Bronchial epithelial cell (primary cell): ENCODE measurements around the gene PHF14. TPM values are rescaled to one million over a fixed set of nuclear protein-coding genes. Genes with fewer than 3 reads are reported as not detected.

Experiments
- DNase-seq: peaks from one replicate; pipeline ENCODE4 v3.0.0-alpha.2; 2010; ENCODE audit warnings: low read depth
- FAIRE-seq: peaks from 2 replicates; lab custom pipeline; 2011; peaks lifted over from hg19 to GRCh38; lab: Jason Lieb, UNC
- H3K27me3 ChIP-seq: 2 replicates; pipeline ENCODE4 v1.5.1; 2011; ENCODE audit warnings: low read length; ENCODE audit not compliant: control insufficient read depth, insufficient read depth
- H3K36me3 ChIP-seq: 2 replicates; pipeline ENCODE4 v1.5.1; 2011; ENCODE audit warnings: low read length; ENCODE audit not compliant: control insufficient read depth, insufficient read depth
- H3K4me3 ChIP-seq: 2 replicates; pipeline ENCODE4 v1.5.1; 2011; ENCODE audit warnings: mild to moderate bottlenecking, low read depth, low read length, control low read depth
- total RNA-seq: library from RNA; depleted of rRNA; stranded (reverse); fragments of >200 nt; gene quantifications from 2 replicates; pipeline ENCODE4 v1.2.1, GENCODE V29; 2014
- TF ChIP-seq, protein P1 (sequence below): IDR thresholded peaks from 2 replicates; pipeline ENCODE4 v1.5.1; 2011; ENCODE audit warnings: mild to moderate bottlenecking, moderate library complexity, low read length, control low read depth, inconsistent platforms; ENCODE audit not compliant: insufficient read depth, severe bottlenecking

Gene PHF14
- total RNA-seq, 1 donor from 2014 or later = 17.4 TPM

DNA sequence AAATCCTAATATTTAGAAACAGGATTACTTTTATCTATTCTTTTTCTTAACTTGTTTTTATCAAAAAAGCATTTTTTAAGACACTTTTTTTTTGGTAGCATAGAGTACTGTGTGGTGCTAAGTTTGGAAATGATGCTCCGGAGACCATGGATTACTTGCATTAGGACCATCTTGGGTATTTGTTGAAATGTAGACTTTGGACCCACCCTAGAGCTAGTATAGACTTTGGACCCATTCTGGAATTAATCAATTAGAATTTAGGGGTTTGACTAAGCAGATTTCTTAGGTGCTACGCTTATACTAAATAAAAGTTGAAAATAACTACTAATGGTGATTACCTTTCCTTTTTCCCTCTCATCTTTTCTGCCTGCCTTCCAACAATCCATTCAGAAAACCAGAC is 80.4 kb downstream of the PHF14 start:
- Histone ChIP-seq H3K27me3 (no peaks in the 10 kb centered on the region), H3K36me3 (no peaks in the 10 kb centered on the region), H3K4me3 (no peak overlapping the region)
- FAIRE-seq = no peak
- no peak for DNase-seq
- TF ChIP-seq, protein P1, sequence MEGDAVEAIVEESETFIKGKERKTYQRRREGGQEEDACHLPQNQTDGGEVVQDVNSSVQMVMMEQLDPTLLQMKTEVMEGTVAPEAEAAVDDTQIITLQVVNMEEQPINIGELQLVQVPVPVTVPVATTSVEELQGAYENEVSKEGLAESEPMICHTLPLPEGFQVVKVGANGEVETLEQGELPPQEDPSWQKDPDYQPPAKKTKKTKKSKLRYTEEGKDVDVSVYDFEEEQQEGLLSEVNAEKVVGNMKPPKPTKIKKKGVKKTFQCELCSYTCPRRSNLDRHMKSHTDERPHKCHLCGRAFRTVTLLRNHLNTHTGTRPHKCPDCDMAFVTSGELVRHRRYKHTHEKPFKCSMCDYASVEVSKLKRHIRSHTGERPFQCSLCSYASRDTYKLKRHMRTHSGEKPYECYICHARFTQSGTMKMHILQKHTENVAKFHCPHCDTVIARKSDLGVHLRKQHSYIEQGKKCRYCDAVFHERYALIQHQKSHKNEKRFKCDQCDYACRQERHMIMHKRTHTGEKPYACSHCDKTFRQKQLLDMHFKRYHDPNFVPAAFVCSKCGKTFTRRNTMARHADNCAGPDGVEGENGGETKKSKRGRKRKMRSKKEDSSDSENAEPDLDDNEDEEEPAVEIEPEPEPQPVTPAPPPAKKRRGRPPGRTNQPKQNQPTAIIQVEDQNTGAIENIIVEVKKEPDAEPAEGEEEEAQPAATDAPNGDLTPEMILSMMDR = no peak

DNA sequence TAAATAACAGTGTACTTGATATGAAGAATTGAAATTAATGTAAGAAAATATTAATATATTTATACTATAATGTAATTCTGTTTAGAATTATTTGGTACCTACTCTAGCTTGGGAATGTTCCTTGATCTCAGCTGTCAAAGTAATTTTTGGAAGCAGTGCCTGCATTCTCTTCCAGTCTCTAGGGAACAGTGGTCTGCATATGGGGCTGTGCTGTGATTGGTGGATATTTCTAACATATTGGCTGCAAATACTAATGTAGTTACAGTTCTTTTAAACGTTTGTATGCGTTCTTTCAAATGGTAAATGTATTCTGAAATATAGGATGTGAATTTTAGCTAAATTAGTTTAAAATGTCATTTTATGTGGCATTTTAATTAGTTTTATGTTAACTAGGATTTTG is 87.2 kb downstream of the PHF14 start:
- no peaks in the 10 kb centered on the region for H3K36me3 ChIP-seq
- H3K27me3 ChIP-seq = no peaks in the 10 kb centered on the region
- TF ChIP-seq, protein P1 = no peak
- DNase-seq (no peak), FAIRE-seq (no peak)
- H3K4me3 ChIP-seq = no peak overlapping the region

DNA sequence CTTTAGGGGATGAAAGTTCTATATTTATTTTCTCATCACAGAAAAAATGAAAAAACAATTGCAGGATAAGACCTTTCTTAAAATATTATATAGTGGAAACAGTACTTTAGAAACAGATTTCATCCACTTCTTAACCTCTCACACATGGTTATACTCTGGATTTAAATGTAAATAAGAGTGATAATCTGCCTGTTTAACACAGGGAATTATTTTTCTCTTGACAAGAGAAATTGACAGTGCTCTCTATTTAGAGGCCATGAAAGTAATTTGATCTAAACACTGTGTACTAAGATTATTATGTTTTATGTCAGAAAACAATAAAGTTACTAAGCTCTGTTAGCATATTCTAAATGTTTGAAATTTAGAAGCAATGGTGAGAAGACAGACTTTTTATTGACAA is 88.4 kb downstream of the PHF14 start:
- TF ChIP-seq, protein P1 = no peak
- DNase-seq = no peak

DNA sequence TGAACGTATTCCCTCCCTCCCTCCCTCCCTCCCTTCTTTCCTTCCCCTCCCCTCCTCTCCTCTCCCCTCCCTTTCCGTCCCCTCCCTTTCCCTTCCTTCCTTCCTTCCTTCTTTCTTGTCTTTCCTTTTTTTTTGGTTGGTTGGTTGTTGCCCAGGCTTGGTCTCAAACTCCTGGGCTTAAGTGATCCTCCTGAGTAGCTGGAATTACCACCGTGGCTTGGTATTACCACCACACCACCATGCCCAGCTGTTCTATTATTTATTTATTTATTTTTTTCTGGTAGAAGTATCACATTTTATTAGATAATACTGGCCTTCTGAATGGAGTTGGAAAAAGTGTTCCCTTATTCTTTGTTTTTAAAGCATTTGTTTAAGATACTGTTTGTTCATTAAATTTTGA is 95.9 kb downstream of the PHF14 start:
- FAIRE-seq (no peak), DNase-seq (no peak)
- Histone ChIP-seq H3K4me3 (no peak overlapping the region), H3K27me3 (no peaks in the 10 kb centered on the region), H3K36me3 (no peaks in the 10 kb centered on the region)
- TF ChIP-seq, protein P1 = no peak

More for the DNA sequence above, 88.4 kb downstream of the PHF14 start:
- Histone ChIP-seq H3K27me3 (no peaks in the 10 kb centered on the region), H3K4me3 (no peak overlapping the region), H3K36me3 (no peaks in the 10 kb centered on the region)
- no peak for FAIRE-seq

DNA sequence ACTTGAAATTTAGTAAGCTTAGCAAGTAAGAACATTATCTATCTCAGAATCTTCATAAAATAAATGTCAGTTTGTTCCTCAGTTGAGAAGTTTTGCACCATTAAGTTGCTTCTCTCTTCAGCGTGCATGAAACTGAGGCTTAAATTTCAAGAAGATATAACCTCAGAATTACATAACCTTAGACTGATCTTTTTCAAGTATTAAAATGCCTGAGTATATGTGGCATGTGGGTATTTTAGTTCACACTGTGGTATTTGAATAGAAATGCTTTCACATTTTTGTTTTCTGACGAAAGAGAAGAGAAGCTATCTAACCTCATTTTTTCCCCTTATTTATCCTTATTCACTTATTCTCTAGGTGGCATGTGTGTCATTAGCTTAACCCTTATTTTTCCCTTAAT is 104.1 kb downstream of the PHF14 start:
- no peak for FAIRE-seq

DNA sequence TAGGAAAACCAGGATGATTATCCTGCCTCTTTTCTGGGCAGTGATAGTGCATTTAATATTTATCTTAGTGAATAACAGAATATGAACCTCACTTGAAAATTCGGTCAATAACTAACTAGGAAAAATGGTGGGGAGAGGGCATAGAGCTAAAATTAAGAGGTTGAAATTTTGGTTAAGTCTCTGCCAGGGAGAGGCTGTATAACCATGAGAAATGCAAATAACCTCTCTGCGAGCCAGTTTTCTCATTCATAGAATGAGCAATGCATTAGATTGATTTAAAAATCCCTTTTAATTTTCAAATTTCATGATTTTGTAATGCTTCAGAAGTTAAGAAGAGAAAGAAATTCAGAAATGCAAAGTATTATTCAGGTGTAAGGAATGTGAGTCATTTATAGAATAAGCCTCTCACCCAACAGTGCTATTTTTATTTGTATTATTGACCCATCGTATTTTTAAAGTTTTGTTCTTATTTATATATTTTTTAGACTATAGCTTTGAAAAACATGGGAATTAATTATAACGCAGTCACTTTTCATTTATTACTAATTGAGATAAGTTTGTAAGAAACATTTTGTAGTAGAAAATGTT is 104.7 kb downstream of the PHF14 start:
- no peak overlapping the region for H3K4me3 ChIP-seq
- FAIRE-seq (no peak), DNase-seq (no peak)
- no peaks in the 10 kb centered on the region for H3K36me3 ChIP-seq
- H3K27me3 ChIP-seq = no peaks in the 10 kb centered on the region
- TF ChIP-seq, protein P1 = no peak

More for the DNA sequence above, 104.1 kb downstream of the PHF14 start:
- Histone ChIP-seq H3K4me3 (no peak overlapping the region), H3K27me3 (no peaks in the 10 kb centered on the region), H3K36me3 (no peaks in the 10 kb centered on the region)
- TF ChIP-seq, protein P1 = no peak
- no peak for DNase-seq
